22Rv1 (cell line): ENCODE measurements around the gene SLC25A21.

Experiments
- CTCF ChIP-seq: fragments of 450-650 bp; IDR thresholded peaks from 2 replicates; pipeline ENCODE4 v1.5.1; 2017; ENCODE audit warnings: mild to moderate bottlenecking
- ZFX ChIP-seq: fragments of 450-650 bp; IDR thresholded peaks from 2 replicates; pipeline ENCODE4 v1.6.1; 2017; ENCODE audit warnings: antibody characterized with exemption, borderline replicate concordance

- TF ChIP-seq CTCF (no peak), ZFX (no peak)
Measured at GRCh38 chr14:37019488-37019887, 152.9 kb downstream of the SLC25A21 start.
